CD4-positive, alpha-beta T cell (primary cell): ENCODE data around the gene SMAD6. TPM values are rescaled to one million over a fixed set of nuclear protein-coding genes. Genes with fewer than 3 reads are reported as not detected.

Experiments used
- ATAC-seq: fragments of 200-7000 bp; cut with Tn5 transposase; one replicate; pipeline ENCODE4 v1.10.0; 2022; ENCODE audit warnings: mild to moderate bottlenecking; ENCODE audit not compliant: poor library complexity
- CTCF ChIA-PET: fragments of 350-600 bp; sonication (Branson Sonifier 250); formaldehyde crosslinking; loops from one replicate; lab custom pipeline; 2021; ENCODE audit warnings: antibody characterized with exemption, inconsistent platforms; lab: Charles Lee
- POLR2A ChIA-PET: fragments of 350-600 bp; sonication (Branson Sonifier 250); formaldehyde crosslinking; loops from one replicate; lab custom pipeline; 2021; ENCODE audit warnings: antibody characterized with exemption, inconsistent platforms; lab: Charles Lee
- DNase-seq, 14 experiments: peaks; one replicate each; pipeline ENCODE4 v3.0.0-alpha.2; 2013 to 2020; ENCODE audit warnings: mixed read lengths in 2 of 14
- H3K27ac ChIP-seq, 2 donors: one replicate each; pipeline versions ENCODE4 v1.5.1 to v1.7.0; 2013; ENCODE audit warnings: low read length in 2 of 2, low read depth in 1 of 2, mild to moderate bottlenecking in 1 of 2
- H3K27me3 ChIP-seq, 2 experiments: 1 replicate in 1 of 2; 2 replicates in 1 of 2; pipeline versions ENCODE4 v1.6.1 to v1.7.0; 2013; ENCODE audit warnings: low read length in 2 of 2, control low read depth in 1 of 2, mild to moderate bottlenecking in 1 of 2, moderate library complexity in 1 of 2; ENCODE audit not compliant: insufficient read depth in 2 of 2, control insufficient read depth in 1 of 2
- H3K36me3 ChIP-seq: one replicate; pipeline ENCODE4 v1.6.1; 2013; ENCODE audit warnings: low read length, control low read depth; ENCODE audit not compliant: insufficient read depth
- H3K4me1 ChIP-seq: one replicate; pipeline ENCODE4 v1.6.1; 2013; ENCODE audit warnings: low read length, control low read depth; ENCODE audit not compliant: insufficient read depth
- H3K4me3 ChIP-seq: one replicate; pipeline ENCODE4 v1.5.1; 2013; ENCODE audit warnings: mild to moderate bottlenecking, low read length, moderate library complexity
- H3K9me3 ChIP-seq, 2 experiments: 1 replicate in 1 of 2; 2 replicates in 1 of 2; pipeline versions ENCODE4 v1.6.1 to v1.7.0; 2013; ENCODE audit warnings: low read length in 2 of 2, mild to moderate bottlenecking in 2 of 2, control low read depth in 1 of 2, moderate library complexity in 1 of 2; ENCODE audit not compliant: control insufficient read depth in 1 of 2, insufficient read depth in 1 of 2
- H3K27ac Mint-ChIP-seq: one replicate; pipeline ENCODE4 v1.8.0; 2020; ENCODE audit warnings: mixed read lengths
- H3K27me3 Mint-ChIP-seq: one replicate; pipeline ENCODE4 v1.8.0; 2021; ENCODE audit warnings: mixed read lengths
- H3K36me3 Mint-ChIP-seq: one replicate; pipeline ENCODE4 v1.8.0; 2021; ENCODE audit warnings: low read depth, mixed read lengths
- H3K4me1 Mint-ChIP-seq: one replicate; pipeline ENCODE4 v1.8.0; 2021; ENCODE audit warnings: low read depth, mixed read lengths
- H3K4me3 Mint-ChIP-seq: one replicate; pipeline ENCODE4 v1.8.0; 2020; ENCODE audit warnings: mild to moderate bottlenecking, mixed read lengths
- H3K9me3 Mint-ChIP-seq: one replicate; pipeline ENCODE4 v1.8.0; 2020; ENCODE audit warnings: mixed read lengths
- intact Hi-C, 2 experiments: fragments of 100-400 bp; cut with DNase I in 1 of 2; cut with micrococcal nuclease in 1 of 2; formaldehyde crosslinking; loops; one replicate each; pipeline versions ENCODE4 v1.15.1 to v1.9.0; 2023 to 2025; cut with DNase I, micrococcal nuclease
- total RNA-seq, 174 experiments: library from RNA in 2 of 174; stranded (reverse) in 2 of 174; gene quantifications; one replicate each; pipeline ENCODE4 v1.2.3 and lab custom pipeline; 2021 to 2026
- TF ChIP-seq, protein P1 (sequence below): fragments of 200-600 bp; IDR thresholded peaks from one replicate; pipeline ENCODE4 v1.8.0; 2022; ENCODE audit warnings: antibody characterized with exemption, mild to moderate bottlenecking

The SMAD6 gene
- total RNA-seq, 2 experiments from 2014 or later: 0.59 to 0.69 TPM

DNA sequence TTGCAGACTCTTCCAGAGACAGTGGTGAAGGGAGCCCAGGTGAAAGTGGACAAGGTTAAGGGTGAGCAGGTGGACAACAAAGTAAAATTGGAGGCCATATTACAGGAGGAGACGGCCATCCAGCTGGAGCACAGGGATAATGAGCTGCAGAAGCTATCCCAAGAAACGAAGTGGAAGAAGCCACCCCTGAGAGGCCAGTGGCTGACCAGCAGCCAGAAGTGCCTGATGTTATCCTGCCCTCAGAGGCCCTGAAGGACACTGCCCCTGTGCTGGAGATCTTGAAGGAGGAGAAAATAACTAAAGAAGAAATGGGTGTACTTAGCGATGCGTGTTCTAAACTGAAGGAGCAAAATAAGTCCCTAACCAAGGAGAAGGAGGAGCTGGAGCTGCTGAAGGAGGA, 107.6 kb downstream of the SMAD6 start:
- ATAC-seq (no peak), DNase-seq (no peak)
- H3K4me1 Mint-ChIP-seq: no peaks in the 10 kb centered on the region
- Histone ChIP-seq H3K9me3 (peaks cover 0 to 13% of the 10 kb centered on the region in 2 experiments), H3K36me3 (no peaks in the 10 kb centered on the region), H3K4me1 (no peaks in the 10 kb centered on the region), H3K4me3 (no peak overlapping the region), H3K27me3 (peaks cover 0 to 2% of the 10 kb centered on the region in 2 experiments), H3K27ac (no peak overlapping the region)
- H3K27ac Mint-ChIP-seq: no peak overlapping the region
- no peak overlapping the region for H3K4me3 Mint-ChIP-seq
- no peaks in the 10 kb centered on the region for H3K36me3 Mint-ChIP-seq
- peaks cover 9% of the 10 kb centered on the region for H3K27me3 Mint-ChIP-seq
- TF ChIP-seq, protein P1, sequence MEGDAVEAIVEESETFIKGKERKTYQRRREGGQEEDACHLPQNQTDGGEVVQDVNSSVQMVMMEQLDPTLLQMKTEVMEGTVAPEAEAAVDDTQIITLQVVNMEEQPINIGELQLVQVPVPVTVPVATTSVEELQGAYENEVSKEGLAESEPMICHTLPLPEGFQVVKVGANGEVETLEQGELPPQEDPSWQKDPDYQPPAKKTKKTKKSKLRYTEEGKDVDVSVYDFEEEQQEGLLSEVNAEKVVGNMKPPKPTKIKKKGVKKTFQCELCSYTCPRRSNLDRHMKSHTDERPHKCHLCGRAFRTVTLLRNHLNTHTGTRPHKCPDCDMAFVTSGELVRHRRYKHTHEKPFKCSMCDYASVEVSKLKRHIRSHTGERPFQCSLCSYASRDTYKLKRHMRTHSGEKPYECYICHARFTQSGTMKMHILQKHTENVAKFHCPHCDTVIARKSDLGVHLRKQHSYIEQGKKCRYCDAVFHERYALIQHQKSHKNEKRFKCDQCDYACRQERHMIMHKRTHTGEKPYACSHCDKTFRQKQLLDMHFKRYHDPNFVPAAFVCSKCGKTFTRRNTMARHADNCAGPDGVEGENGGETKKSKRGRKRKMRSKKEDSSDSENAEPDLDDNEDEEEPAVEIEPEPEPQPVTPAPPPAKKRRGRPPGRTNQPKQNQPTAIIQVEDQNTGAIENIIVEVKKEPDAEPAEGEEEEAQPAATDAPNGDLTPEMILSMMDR: no peak
- POLR2A ChIA-PET: no interaction called here
- no peaks in the 10 kb centered on the region for H3K9me3 Mint-ChIP-seq
- CTCF ChIA-PET: no interaction called here
- intact Hi-C loops: no loop called here

DNA sequence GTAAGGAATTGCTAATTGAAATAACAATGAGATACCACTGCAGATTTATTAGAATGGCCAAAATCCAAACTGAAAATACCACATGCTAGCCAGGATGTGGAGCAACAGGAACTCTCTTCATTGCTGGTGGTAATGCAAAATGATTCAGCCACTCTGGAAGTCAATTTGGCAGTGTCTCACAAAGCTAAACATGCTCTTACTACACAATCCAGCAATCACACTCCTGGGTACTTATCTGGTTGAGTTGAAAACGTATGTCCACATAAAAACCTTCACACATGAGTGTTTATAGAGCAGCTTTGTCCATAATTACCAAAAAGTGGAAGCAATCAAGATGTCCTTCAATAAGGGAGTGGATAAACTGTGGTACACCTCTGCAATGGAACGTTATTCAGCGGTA, 113.3 kb downstream of the SMAD6 start:
- TF ChIP-seq, protein P1: no peak
- Mint-ChIP-seq H3K27ac (no peak overlapping the region), H3K36me3 (no peaks in the 10 kb centered on the region), H3K4me3 (no peak overlapping the region), H3K4me1 (no peaks in the 10 kb centered on the region), H3K27me3 (peaks cover 9% of the 10 kb centered on the region), H3K9me3 (no peaks in the 10 kb centered on the region)
- DNase-seq: no peak
- H3K4me1 ChIP-seq: no peaks in the 10 kb centered on the region
- peaks cover 0 to 6% of the 10 kb centered on the region in 2 experiments for H3K9me3 ChIP-seq
- ATAC-seq: no peak
- ChIA-PET POLR2A (no interaction called here), CTCF (no interaction called here)
- intact Hi-C loops: no loop called here
- H3K27me3 ChIP-seq: no peaks in the 10 kb centered on the region
- H3K4me3 ChIP-seq: no peak overlapping the region
- H3K27ac ChIP-seq: no peak overlapping the region
- H3K36me3 ChIP-seq: no peaks in the 10 kb centered on the region

DNA sequence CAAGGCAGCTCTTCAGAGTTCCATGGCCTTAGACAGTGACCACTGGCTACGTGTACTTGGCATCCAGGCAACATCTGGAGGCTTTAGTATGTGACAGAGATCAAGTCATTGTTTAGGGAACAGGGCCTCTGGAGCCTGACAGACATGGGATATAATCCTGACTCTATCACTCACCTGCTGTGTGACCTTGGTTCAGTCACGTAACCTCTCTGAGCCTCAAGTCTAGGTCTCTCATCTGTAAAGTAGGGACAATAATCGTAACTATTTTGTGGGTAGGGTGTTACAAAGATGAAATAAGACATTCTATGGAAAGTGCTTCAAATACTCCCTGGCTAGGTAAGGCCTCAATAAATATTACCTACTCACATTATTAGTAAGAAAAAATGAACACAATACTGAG, 114.2 kb downstream of the SMAD6 start:
- peaks cover 9% of the 10 kb centered on the region for H3K27me3 Mint-ChIP-seq
- no peak overlapping the region for H3K4me3 Mint-ChIP-seq
- Histone ChIP-seq H3K36me3 (no peaks in the 10 kb centered on the region), H3K27me3 (no peaks in the 10 kb centered on the region), H3K4me3 (no peak overlapping the region), H3K4me1 (no peaks in the 10 kb centered on the region), H3K9me3 (peaks cover 0 to 6% of the 10 kb centered on the region in 2 experiments), H3K27ac (no peak overlapping the region)
- no peak overlapping the region for H3K27ac Mint-ChIP-seq
- H3K4me1 Mint-ChIP-seq: no peaks in the 10 kb centered on the region
- no peak for ATAC-seq
- no peak for DNase-seq
- H3K9me3 Mint-ChIP-seq: no peaks in the 10 kb centered on the region
- CTCF ChIA-PET: no interaction called here
- POLR2A ChIA-PET: no interaction called here
- H3K36me3 Mint-ChIP-seq: no peaks in the 10 kb centered on the region
- TF ChIP-seq, protein P1: no peak
- intact Hi-C loops: no loop called here
